DMS 273 treated with DMSO at 0.1 percent for 48 hours (cell line): ENCODE results near the gene TJP1.
"Not testable (repeated sequence)": the region's sequence is repeated elsewhere in the genome, so short reads cannot be mapped to it uniquely, and the experiment has no call there.

ENCODE experiments used
- DNase-seq: peaks from one replicate; lab custom pipeline; 2025; lab: John Stamatoyannopoulos, UW

TJP1 gene

GRCh38 chr15:29799859-29800258, 22.4 kb downstream of the TJP1 start:
- DNase-seq, result no peak

GRCh38 chr15:29795610-29796009, 26.7 kb downstream of the TJP1 start:
- no peak for DNase-seq

- DNase-seq, result no peak
Observed at GRCh38 chr15:29792426-29793159, 29.7 kb downstream of the TJP1 start.

- no peak for DNase-seq
Observed at GRCh38 chr15:29790607-29791006, 31.7 kb downstream of the TJP1 start.

- no peak for DNase-seq
Observed at GRCh38 chr15:29789871-29790270, 32.4 kb downstream of the TJP1 start.

- no peak for DNase-seq
Observed at GRCh38 chr15:29788433-29789034, 33.7 kb downstream of the TJP1 start.

- no peak for DNase-seq
Observed at GRCh38 chr15:29787767-29788166, 34.5 kb downstream of the TJP1 start.

GRCh38 chr15:29785642-29786041, 36.6 kb downstream of the TJP1 start:
- no peak for DNase-seq

- DNase-seq, result no peak
Observed at GRCh38 chr15:29785136-29785535, 37.1 kb downstream of the TJP1 start.

GRCh38 chr15:29784413-29784812, 37.9 kb downstream of the TJP1 start:
- no peak for DNase-seq

GRCh38 chr15:29782816-29783215, 39.5 kb downstream of the TJP1 start:
- DNase-seq, result not testable (repeated sequence)

GRCh38 chr15:29778382-29778781, 43.9 kb downstream of the TJP1 start:
- no peak for DNase-seq

- no peak for DNase-seq
Observed at GRCh38 chr15:29776859-29777258, 45.4 kb downstream of the TJP1 start.

GRCh38 chr15:29774900-29775299, 47.4 kb downstream of the TJP1 start:
- DNase-seq, result no peak

GRCh38 chr15:29773816-29774215, 48.5 kb downstream of the TJP1 start:
- no peak for DNase-seq

- no peak for DNase-seq
Observed at GRCh38 chr15:29773000-29773399, 49.3 kb downstream of the TJP1 start.

GRCh38 chr15:29770796-29771195, 51.5 kb downstream of the TJP1 start:
- DNase-seq, result no peak

- no peak for DNase-seq
Observed at GRCh38 chr15:29765898-29766527, 56.3 kb downstream of the TJP1 start.

- no peak for DNase-seq
Observed at GRCh38 chr15:29765234-29765841, 56.9 kb downstream of the TJP1 start.

- no peak for DNase-seq
Observed at GRCh38 chr15:29759596-29759995, 62.7 kb downstream of the TJP1 start.

GRCh38 chr15:29756358-29757267, 65.7 kb downstream of the TJP1 start:
- no peak for DNase-seq

- DNase-seq, result not testable (repeated sequence)
Observed at GRCh38 chr15:29754009-29754408, 68.3 kb downstream of the TJP1 start.
